NCI-H128 (cell line): ENCODE measurements around the gene INTS14.

Source experiments
- DNase-seq: peaks from one replicate; lab custom pipeline; 2025; ENCODE audit not compliant: unreplicated experiment; lab: John Stamatoyannopoulos, UW

Gene INTS14

GRCh38 chr15:65610871-65611718 is at the start of gene INTS14:
INTS14 (minus strand) TSS chr15:65611131; CDS start chr15:65607380, 3,751 bp downstream.
- peak; percentile 85 for DNase-seq

GRCh38 chr15:65659502-65660052 is 48.6 kb upstream of the INTS14 start:
- DNase-seq = no peak

- DNase-seq = no peak
These were observed 44.5 kb upstream of the INTS14 start for GRCh38 chr15:65655457-65655856.

- no peak for DNase-seq
These were observed 44.1 kb upstream of the INTS14 start for GRCh38 chr15:65655026-65655425.

GRCh38 chr15:65653801-65654521 is 43.0 kb upstream of the INTS14 start:
- DNase-seq = no peak

GRCh38 chr15:65653341-65653740 is 42.4 kb upstream of the INTS14 start:
- DNase-seq = no peak

GRCh38 chr15:65651831-65652749 is 41.2 kb upstream of the INTS14 start:
- DNase-seq = no peak

- DNase-seq = no peak
These were observed 40.1 kb upstream of the INTS14 start for GRCh38 chr15:65651042-65651322.

GRCh38 chr15:65650312-65651041 is 39.5 kb upstream of the INTS14 start:
- DNase-seq = no peak

- DNase-seq = no peak
These were observed 35.6 kb upstream of the INTS14 start for GRCh38 chr15:65646486-65646885.

- no peak for DNase-seq
These were observed 34.5 kb upstream of the INTS14 start for GRCh38 chr15:65645392-65645791.

GRCh38 chr15:65644282-65644681 is 33.4 kb upstream of the INTS14 start:
- no peak for DNase-seq

- no peak for DNase-seq
These were observed 31.7 kb upstream of the INTS14 start for GRCh38 chr15:65642594-65642993.

GRCh38 chr15:65641768-65642475 is 31.0 kb upstream of the INTS14 start:
- DNase-seq = no peak

GRCh38 chr15:65639509-65639908 is 28.6 kb upstream of the INTS14 start:
- no peak for DNase-seq

- DNase-seq = peak; percentile 29
These were observed 27.8 kb upstream of the INTS14 start for GRCh38 chr15:65638681-65639089.

GRCh38 chr15:65638109-65638508 is 27.2 kb upstream of the INTS14 start:
- DNase-seq = no peak

- DNase-seq = no peak
These were observed 23.4 kb upstream of the INTS14 start for GRCh38 chr15:65634356-65634755.

GRCh38 chr15:65633752-65634151 is 22.8 kb upstream of the INTS14 start:
- DNase-seq = no peak
